Chondrocyte (in vitro differentiated cells): ENCODE data around the gene PRPF31. TPM values are rescaled to one million over a fixed set of nuclear protein-coding genes. Genes with fewer than 3 reads are reported as not detected.
"Not testable (repeated sequence)": the region's sequence is repeated elsewhere in the genome, so short reads cannot be mapped to it uniquely, and the experiment has no call there.

Experiments
- DNase-seq: peaks from one replicate; pipeline ENCODE4 v3.0.0; 2021; ENCODE audit warnings: mixed read lengths, low spot score
- H3K27ac Mint-ChIP-seq: one replicate; pipeline ENCODE4 v1.8.0; 2021; ENCODE audit warnings: mild to moderate bottlenecking, moderate library complexity, mixed read lengths; ENCODE audit not compliant: unreplicated experiment
- H3K27me3 Mint-ChIP-seq: 2 replicates; pipeline ENCODE4 v1.8.0; 2021; ENCODE audit warnings: low read depth, mixed read lengths
- H3K36me3 Mint-ChIP-seq: 2 replicates; pipeline ENCODE4 v1.8.0; 2021; ENCODE audit warnings: low read depth, mixed read lengths
- H3K4me1 Mint-ChIP-seq: 2 replicates; pipeline ENCODE4 v1.8.0; 2021; ENCODE audit warnings: low read depth, mild to moderate bottlenecking, mixed read lengths
- H3K4me3 Mint-ChIP-seq: one replicate; pipeline ENCODE4 v1.8.0; 2021; ENCODE audit warnings: mild to moderate bottlenecking, moderate library complexity, mixed read lengths; ENCODE audit not compliant: unreplicated experiment
- H3K9me3 Mint-ChIP-seq: 2 replicates; pipeline ENCODE4 v1.8.0; 2021; ENCODE audit warnings: low read depth, mixed read lengths
- total RNA-seq: library from RNA; stranded (reverse); gene quantifications from 3 replicates; pipeline ENCODE4 v1.2.1, GENCODE V29; 2021
- TF ChIP-seq, protein P1 (sequence below): fragments of 200-600 bp; sonication (generic); IDR thresholded peaks from 2 replicates; pipeline ENCODE4 v1.5.0; 2021; ENCODE audit warnings: antibody characterized with exemption, mild to moderate bottlenecking, moderate library complexity

The PRPF31 gene
- total RNA-seq, 1 donor from 2014 or later: 45.8 TPM

DNA sequence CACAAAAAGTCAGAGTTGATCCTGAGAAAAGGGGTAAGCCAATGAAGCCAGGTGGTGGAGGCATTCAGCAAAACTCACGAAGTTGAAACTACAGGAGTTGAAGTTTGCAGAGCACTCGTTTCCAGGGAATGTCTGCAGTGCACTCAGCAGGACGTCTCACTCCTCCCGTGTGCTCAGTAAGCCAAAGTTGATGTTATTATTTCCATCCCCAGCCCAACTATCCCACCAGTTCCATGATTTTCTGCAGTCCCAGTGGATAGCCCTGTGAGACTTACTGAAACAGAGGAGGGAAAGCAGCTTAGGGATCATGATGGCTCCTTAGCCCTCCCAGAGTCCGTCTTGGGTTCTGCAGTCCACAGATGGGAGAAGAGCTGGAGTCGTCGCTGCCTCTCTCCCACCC lies 34.5 kb upstream of the PRPF31 start, which contains the start of gene TARM1:
TARM1 (minus strand) TSS at position 334 of the 400 bp plus-strand sequence; CDS start at position 309, 25 bp downstream.
- H3K4me3 Mint-ChIP-seq: no peak within 1 kb of the TSS
- TF ChIP-seq, protein P1, sequence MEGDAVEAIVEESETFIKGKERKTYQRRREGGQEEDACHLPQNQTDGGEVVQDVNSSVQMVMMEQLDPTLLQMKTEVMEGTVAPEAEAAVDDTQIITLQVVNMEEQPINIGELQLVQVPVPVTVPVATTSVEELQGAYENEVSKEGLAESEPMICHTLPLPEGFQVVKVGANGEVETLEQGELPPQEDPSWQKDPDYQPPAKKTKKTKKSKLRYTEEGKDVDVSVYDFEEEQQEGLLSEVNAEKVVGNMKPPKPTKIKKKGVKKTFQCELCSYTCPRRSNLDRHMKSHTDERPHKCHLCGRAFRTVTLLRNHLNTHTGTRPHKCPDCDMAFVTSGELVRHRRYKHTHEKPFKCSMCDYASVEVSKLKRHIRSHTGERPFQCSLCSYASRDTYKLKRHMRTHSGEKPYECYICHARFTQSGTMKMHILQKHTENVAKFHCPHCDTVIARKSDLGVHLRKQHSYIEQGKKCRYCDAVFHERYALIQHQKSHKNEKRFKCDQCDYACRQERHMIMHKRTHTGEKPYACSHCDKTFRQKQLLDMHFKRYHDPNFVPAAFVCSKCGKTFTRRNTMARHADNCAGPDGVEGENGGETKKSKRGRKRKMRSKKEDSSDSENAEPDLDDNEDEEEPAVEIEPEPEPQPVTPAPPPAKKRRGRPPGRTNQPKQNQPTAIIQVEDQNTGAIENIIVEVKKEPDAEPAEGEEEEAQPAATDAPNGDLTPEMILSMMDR: no peak
- no peaks in the 10 kb centered on the region for H3K4me1 Mint-ChIP-seq
- no peak within 1 kb of the TSS for H3K27ac Mint-ChIP-seq
- peaks cover 1% of the 10 kb centered on the region for H3K36me3 Mint-ChIP-seq
- no peaks in the 10 kb centered on the region for H3K27me3 Mint-ChIP-seq
- peaks cover 6% of the 10 kb centered on the region for H3K9me3 Mint-ChIP-seq
- DNase-seq: peak; percentile 12

DNA sequence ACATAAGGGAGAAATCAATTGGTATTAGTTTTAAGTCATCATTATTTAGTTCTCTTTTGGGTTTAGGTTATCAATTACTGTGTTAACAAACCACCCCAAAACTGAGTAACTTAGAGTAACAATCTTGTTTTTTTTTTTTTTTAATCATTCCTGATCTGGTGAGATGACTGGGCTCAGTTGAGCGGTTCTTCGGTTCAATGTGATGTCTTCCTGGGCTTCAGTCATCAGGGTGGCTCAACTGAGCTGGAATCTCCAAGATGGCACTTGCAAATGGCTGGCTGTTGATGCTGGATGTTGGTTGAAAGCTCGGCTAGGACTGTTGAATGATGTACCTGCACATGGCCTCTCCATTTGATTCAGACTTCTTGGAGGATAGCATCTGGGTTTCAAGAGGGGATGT lies 31.1 kb upstream of the PRPF31 start:
- peaks cover 4% of the 10 kb centered on the region for H3K27me3 Mint-ChIP-seq
- H3K4me3 Mint-ChIP-seq: no peak overlapping the region

DNA sequence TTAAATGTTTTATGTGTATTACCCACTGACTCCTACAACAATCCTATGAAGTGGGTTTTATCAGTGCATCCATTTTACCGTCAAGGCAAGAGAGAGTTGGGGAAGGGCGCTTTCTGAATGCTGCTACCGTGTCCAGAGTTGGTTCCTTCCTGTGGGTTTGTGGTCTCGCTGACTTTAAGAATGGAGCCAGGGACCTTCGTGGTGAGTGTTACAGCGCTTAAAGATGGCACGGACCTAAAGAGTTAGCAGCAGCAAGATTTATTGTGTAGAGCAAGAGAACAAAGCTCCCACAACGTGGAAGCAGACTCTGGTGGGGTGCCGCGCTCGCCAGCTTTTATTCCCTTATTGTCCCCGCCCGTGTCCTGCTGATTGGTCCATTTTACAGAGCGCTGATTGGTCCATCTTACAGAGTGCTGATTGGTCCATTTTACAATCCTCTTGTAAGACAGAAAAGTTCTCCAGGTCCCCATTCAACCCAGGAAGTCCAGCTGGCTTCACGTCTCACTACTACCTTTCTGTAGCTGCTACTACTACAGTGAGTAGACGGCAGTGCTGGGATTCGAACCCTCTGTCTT lies 21.0 kb upstream of the PRPF31 start:
- H3K27ac Mint-ChIP-seq: no peak overlapping the region

More for the DNA sequence above, 31.1 kb upstream of the PRPF31 start:
- Mint-ChIP-seq H3K4me1 (no peaks in the 10 kb centered on the region), H3K36me3 (no peaks in the 10 kb centered on the region), H3K27ac (no peak overlapping the region), H3K9me3 (peaks cover 6% of the 10 kb centered on the region)
- DNase-seq: peak; percentile 8
- TF ChIP-seq, protein P1: no peak

DNA sequence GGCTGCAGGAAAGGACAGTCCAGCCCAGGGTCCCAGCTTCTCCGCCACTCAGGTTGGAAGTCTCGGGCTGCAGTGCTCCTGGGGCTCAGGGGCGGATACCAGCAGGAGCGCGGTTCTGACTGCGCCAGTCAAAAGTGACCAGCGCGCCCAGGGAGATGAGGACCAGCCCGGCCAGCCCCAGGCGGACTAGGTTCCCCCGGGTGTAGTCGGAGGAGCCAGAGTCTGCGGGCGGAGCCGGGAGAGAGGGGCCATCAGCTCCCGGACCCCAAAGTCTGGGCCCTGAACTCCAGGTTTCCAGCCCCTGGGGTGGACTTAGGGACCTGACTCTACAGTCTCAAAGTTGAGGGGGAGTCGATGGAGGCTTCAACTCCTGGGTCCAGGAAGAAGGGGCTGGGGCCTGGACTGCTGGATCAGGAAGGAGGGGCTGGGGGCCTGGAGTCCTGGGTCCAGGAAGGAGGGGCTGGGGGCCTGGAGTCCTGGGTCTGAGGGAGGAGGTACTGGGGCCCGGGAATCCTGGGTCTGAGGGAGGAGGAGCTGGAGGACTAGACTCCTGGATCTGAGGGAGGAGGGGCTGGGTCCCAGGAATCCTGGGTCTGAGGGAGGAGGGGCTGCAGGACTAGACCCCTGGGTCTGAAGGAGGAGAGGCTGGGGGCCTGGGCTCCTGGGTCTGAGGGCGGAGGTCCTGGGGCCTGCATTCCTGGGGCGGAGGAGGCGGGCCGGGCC lies 20.3 kb upstream of the PRPF31 start:
- peak; percentile 89 for DNase-seq
- peaks cover 9% of the 10 kb centered on the region for H3K4me1 Mint-ChIP-seq
- H3K36me3 Mint-ChIP-seq: no peaks in the 10 kb centered on the region
- H3K9me3 Mint-ChIP-seq: no peaks in the 10 kb centered on the region
- peaks cover 5% of the 10 kb centered on the region for H3K27me3 Mint-ChIP-seq
- peak overlapping the region; percentile 69 for H3K4me3 Mint-ChIP-seq
- TF ChIP-seq, protein P1: no peak
- H3K27ac Mint-ChIP-seq: no peak overlapping the region

More for the DNA sequence above, 21.0 kb upstream of the PRPF31 start:
- H3K27me3 Mint-ChIP-seq: peaks cover 5% of the 10 kb centered on the region
- H3K9me3 Mint-ChIP-seq: no peaks in the 10 kb centered on the region
- peaks cover 9% of the 10 kb centered on the region for H3K4me1 Mint-ChIP-seq
- no peaks in the 10 kb centered on the region for H3K36me3 Mint-ChIP-seq
- TF ChIP-seq, protein P1: no peak
- no peak overlapping the region for H3K4me3 Mint-ChIP-seq
- peak; percentile 18 for DNase-seq

DNA sequence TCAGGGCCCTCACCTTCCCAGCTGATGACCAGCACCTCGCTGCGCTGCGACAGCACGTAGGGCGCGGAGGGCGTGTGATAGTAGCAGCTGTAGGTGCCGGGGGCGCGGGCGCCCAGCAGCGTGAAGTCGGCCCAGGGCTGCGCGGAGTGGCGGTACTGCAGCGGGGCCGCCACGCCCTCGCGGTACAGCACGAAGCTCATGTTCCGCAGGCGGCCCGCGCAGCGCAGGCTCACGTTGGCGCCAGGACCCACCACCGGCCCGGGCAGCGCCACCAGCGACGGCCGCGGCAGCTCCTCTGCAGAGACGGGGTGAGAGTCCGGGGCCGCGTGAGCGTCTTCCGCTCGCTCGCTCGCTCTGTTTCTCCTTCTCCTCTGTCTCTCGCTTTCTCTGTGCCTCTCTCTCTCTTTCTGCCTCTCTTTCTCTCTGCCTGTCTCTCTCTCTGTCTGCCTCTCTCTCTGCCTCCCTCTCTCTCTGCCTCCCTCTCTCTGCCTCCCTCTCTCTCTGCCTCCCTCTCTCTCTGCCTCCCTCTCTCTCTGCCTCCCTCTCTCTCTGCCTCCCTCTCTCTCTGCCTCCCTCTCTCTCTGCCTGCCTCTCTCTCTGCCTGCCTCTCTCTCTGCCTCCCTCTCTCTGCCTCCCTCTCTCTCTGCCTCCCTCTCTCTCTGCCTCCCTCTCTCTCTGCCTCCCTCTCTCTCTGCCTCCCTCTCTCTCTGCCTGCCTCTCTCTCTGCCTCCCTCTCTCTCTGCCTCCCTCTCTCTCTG lies 19.5 kb upstream of the PRPF31 start:
- not testable (repeated sequence) for H3K27ac Mint-ChIP-seq, H3K9me3 Mint-ChIP-seq, H3K36me3 Mint-ChIP-seq, H3K4me1 Mint-ChIP-seq, H3K27me3 Mint-ChIP-seq
- peak; percentile 82 for DNase-seq
- TF ChIP-seq, protein P1: peak; percentile 34
- peak overlapping the region; percentile 69 for H3K4me3 Mint-ChIP-seq
